Esophagus (tissue), 2 donors: ENCODE data around the gene INPP4A. TPM values are rescaled to one million over a fixed set of nuclear protein-coding genes. Genes with fewer than 3 reads are reported as not detected.

Experiments used
- polyA plus RNA-seq, 2 donors: library from polyadenylated mRNA; stranded (reverse); fragments of 200-250 nt; gene quantifications; one replicate each; pipeline ENCODE4 v1.2.3, GENCODE V29; 2013
- donor health status: healthy with polysubstance abuse.
- donor health status: Bipolar disorder and iron deficiency.

INPP4A gene
- polyA plus RNA-seq, 2 donors = 3.4 to 3.8 TPM

Other genes with a start within 250 kb of the INPP4A start
- gene CNGA3, start 98.4 kb upstream of the INPP4A start, polyA plus RNA-seq = under 1 TPM; 0.02 to 0.05 TPM
- gene COA5, start 163.7 kb downstream of the INPP4A start, polyA plus RNA-seq = 10 to 100 TPM; 16.7 to 43.0 TPM
- gene UNC50, start 163.7 kb downstream of the INPP4A start, polyA plus RNA-seq = 10 to 100 TPM; 22.8 to 26.0 TPM